ENCODE data around the gene ATP2C1. TPM values are rescaled to one million over a fixed set of nuclear protein-coding genes. Genes with fewer than 3 reads are reported as not detected.
A peak's percentile ranks its signal among the peaks of the same experiment; 100 is the strongest.

The ATP2C1 gene
- total and polyA plus RNA-seq, 2 donors (not counting 1 experiment from before 2014, with no cell fraction given): 111 to 196 TPM

- H4K20me1 ChIP-seq (ENCODE audit: control insufficient read depth, extremely low read depth, insufficient read depth, low read length): no peaks in the 10 kb centered on the region
- H3K27ac ChIP-seq (ENCODE audit: insufficient read depth, low read length): no peak overlapping the region
- H3K27me3 ChIP-seq (ENCODE audit: control insufficient read depth, insufficient read depth, low read length): no peaks in the 10 kb centered on the region
- no peaks in the 10 kb centered on the region for H3K9me3 ChIP-seq (ENCODE audit: control insufficient read depth, insufficient read depth, low read depth, low read length)
- DNase-seq (ENCODE audit: low read depth in 2 of 2): peak in 1 of 2 donors; percentile 18
- H3K79me2 ChIP-seq (ENCODE audit: control insufficient read depth, insufficient read depth, low read length): no peaks in the 10 kb centered on the region
- no peak overlapping the region for H3K9ac ChIP-seq (ENCODE audit: insufficient read depth, low read length)
- H3K4me1 ChIP-seq (ENCODE audit: control insufficient read depth, extremely low read depth, insufficient read depth, low read length): peaks cover 3% of the 10 kb centered on the region
- no peak overlapping the region for H3K4me3 ChIP-seq (replicated peaks in 1 of 4; ENCODE audit: control extremely low read depth in 1 of 4, insufficient read depth in 1 of 4, low read depth in 3 of 4, low read length in 4 of 4)
- H3K36me3 ChIP-seq (ENCODE audit: control insufficient read depth, insufficient read depth, low read length): no peaks in the 10 kb centered on the region
- no peak overlapping the region for H3K4me2 ChIP-seq (ENCODE audit: extremely low read depth, insufficient read depth, low read length)
- no peak overlapping the region for H2AFZ ChIP-seq (ENCODE audit: low read length)
- TF ChIP-seq CTCF (conservative IDR thresholded peaks at IDR 0.05 in 1 of 2, IDR thresholded peaks at IDR 0.05 in 1 of 2; ENCODE audit: low read depth in 1 of 2, low read length in 2 of 2) (no peak), EZH2 (IDR thresholded peaks at IDR 0.05; ENCODE audit: low read length, missing control alignments) (no peak)
These were observed 137.8 kb downstream of the ATP2C1 start for GRCh38 chr3:131031660-131032059.

DNA sequence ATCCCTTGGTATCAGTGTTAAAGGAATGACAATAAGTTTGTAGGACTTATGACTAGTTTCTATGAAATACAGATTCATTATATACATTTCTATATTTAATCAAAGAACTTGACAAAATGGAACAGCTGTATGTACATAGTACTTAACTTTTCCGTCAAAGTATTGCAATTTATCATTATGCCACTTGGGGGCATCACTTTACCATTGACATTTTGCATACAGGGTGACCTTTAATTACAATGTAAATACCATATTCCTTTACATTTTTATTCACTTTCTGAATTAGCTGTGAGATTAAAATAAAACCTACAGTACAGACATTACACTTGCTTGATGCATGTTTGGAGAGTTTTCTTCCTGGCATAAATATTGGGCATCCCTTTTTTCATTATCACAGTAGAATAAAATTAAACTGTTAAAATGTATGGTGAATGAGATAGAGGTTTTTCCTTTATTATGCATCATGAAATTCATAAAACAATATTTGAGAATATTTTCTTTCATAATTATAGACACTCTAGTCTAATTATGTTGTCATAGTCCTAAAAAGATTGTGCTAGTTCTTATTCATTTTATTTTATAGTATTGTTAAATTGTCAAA lies 139.7 kb downstream of the ATP2C1 start:
- no peak overlapping the region for H3K27ac ChIP-seq (ENCODE audit: insufficient read depth, low read length)
- H3K9me3 ChIP-seq (ENCODE audit: control insufficient read depth, insufficient read depth, low read depth, low read length): no peaks in the 10 kb centered on the region
- H3K9ac ChIP-seq (ENCODE audit: insufficient read depth, low read length): no peak overlapping the region
- H2AFZ ChIP-seq (ENCODE audit: low read length): no peak overlapping the region
- DNase-seq (ENCODE audit: low read depth in 2 of 2): peak; percentile 27 to 72
- H3K4me3 ChIP-seq (replicated peaks in 1 of 4; ENCODE audit: control extremely low read depth in 1 of 4, insufficient read depth in 1 of 4, low read depth in 3 of 4, low read length in 4 of 4): no peak overlapping the region
- TF ChIP-seq CTCF (conservative IDR thresholded peaks at IDR 0.05 in 1 of 2, IDR thresholded peaks at IDR 0.05 in 1 of 2; ENCODE audit: low read depth in 1 of 2, low read length in 2 of 2) (peak; percentile 28 to 48), EZH2 (IDR thresholded peaks at IDR 0.05; ENCODE audit: low read length, missing control alignments) (no peak)
- H3K4me2 ChIP-seq (ENCODE audit: extremely low read depth, insufficient read depth, low read length): no peak overlapping the region
- H4K20me1 ChIP-seq (ENCODE audit: control insufficient read depth, extremely low read depth, insufficient read depth, low read length): no peaks in the 10 kb centered on the region
- H3K36me3 ChIP-seq (ENCODE audit: control insufficient read depth, insufficient read depth, low read length): no peaks in the 10 kb centered on the region
- H3K4me1 ChIP-seq (ENCODE audit: control insufficient read depth, extremely low read depth, insufficient read depth, low read length): peaks cover 6% of the 10 kb centered on the region
- H3K27me3 ChIP-seq (ENCODE audit: control insufficient read depth, insufficient read depth, low read length): no peaks in the 10 kb centered on the region
- no peaks in the 10 kb centered on the region for H3K79me2 ChIP-seq (ENCODE audit: control insufficient read depth, insufficient read depth, low read length)

DNA sequence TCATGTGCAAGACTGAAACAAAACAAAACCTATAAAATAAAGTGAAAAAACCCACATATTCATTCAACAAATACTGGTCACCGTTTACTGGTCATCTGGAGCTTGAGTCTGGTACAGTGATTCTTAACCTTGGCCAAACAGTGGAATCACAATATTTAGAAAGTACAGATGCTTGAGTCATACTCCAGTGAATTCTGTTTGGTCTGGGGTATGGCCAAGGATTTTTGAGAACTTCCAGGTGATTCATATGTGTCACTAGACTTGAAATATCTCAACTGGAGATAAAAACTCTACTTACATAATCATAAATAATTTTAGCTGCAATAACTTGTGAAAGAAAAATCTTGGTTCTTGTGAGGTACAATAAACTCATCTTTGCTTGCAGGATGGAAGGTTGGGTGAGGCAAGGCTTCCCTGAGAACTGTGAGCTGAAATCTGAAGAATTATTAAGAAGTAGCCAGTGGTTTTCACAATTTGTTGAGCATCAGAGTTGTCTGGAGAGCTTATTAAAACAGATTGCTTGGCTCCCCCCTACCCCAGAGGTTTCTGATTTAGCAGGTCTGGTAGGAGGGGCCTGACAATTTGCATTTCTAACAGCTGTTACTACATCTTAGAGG lies 142.4 kb downstream of the ATP2C1 start:
- Histone ChIP-seq H3K4me1 (ENCODE audit: control insufficient read depth, extremely low read depth, insufficient read depth, low read length) (peaks cover 6% of the 10 kb centered on the region), H3K36me3 (ENCODE audit: control insufficient read depth, insufficient read depth, low read length) (no peaks in the 10 kb centered on the region), H3K27me3 (ENCODE audit: control insufficient read depth, insufficient read depth, low read length) (no peaks in the 10 kb centered on the region), H2AFZ (ENCODE audit: low read length) (no peak overlapping the region), H3K79me2 (ENCODE audit: control insufficient read depth, insufficient read depth, low read length) (no peaks in the 10 kb centered on the region), H3K4me2 (ENCODE audit: extremely low read depth, insufficient read depth, low read length) (peak overlapping the region; percentile 19), H4K20me1 (ENCODE audit: control insufficient read depth, extremely low read depth, insufficient read depth, low read length) (no peaks in the 10 kb centered on the region), H3K9me3 (ENCODE audit: control insufficient read depth, insufficient read depth, low read depth, low read length) (no peaks in the 10 kb centered on the region), H3K4me3 (replicated peaks in 1 of 4; ENCODE audit: control extremely low read depth in 1 of 4, insufficient read depth in 1 of 4, low read depth in 3 of 4, low read length in 4 of 4) (no peak overlapping the region), H3K9ac (ENCODE audit: insufficient read depth, low read length) (no peak overlapping the region), H3K27ac (ENCODE audit: insufficient read depth, low read length) (no peak overlapping the region)
- TF ChIP-seq CTCF (conservative IDR thresholded peaks at IDR 0.05 in 1 of 2, IDR thresholded peaks at IDR 0.05 in 1 of 2; ENCODE audit: low read depth in 1 of 2, low read length in 2 of 2): no peak
- TF ChIP-seq EZH2 (IDR thresholded peaks at IDR 0.05; ENCODE audit: low read length, missing control alignments): no peak
- peak; percentile 70 to 89 for DNase-seq (ENCODE audit: low read depth in 2 of 2)
